HepG2 (cell line): ENCODE results near the gene GRHL1.

Experiments used
- HNF4G ChIP-seq, 2 experiments: sonication (generic) in 1 of 2; formaldehyde crosslinking in 1 of 2; IDR thresholded peaks; 2 replicates each; pipeline versions ENCODE4 v1.4.0 to v1.6.1; 2011 to 2020; ENCODE audit warnings: borderline replicate concordance in 2 of 2, low read depth in 2 of 2, mild to moderate bottlenecking in 2 of 2, low read length in 1 of 2, missing genetic modification reagents in 1 of 2, moderate library complexity in 1 of 2
- SUZ12 ChIP-seq: fragments of 150-350 bp; IDR thresholded peaks from 2 replicates; pipeline ENCODE4 v1.6.1; 2014; ENCODE audit warnings: low read depth, low read length
- ZNF549 ChIP-seq: sonication (generic); formaldehyde crosslinking; IDR thresholded peaks from 2 replicates; pipeline ENCODE4 v1.5.0; 2020; ENCODE audit warnings: missing genetic modification reagents
- TF ChIP-seq, protein P1 (sequence below): IDR thresholded peaks from 2 replicates; pipeline ENCODE4 v1.6.1; 2012; ENCODE audit warnings: inconsistent platforms
- TF ChIP-seq, protein P2 (sequence below): fragments of 450-650 bp; IDR thresholded peaks from 2 replicates; pipeline ENCODE4 v1.6.1; 2016

DNA sequence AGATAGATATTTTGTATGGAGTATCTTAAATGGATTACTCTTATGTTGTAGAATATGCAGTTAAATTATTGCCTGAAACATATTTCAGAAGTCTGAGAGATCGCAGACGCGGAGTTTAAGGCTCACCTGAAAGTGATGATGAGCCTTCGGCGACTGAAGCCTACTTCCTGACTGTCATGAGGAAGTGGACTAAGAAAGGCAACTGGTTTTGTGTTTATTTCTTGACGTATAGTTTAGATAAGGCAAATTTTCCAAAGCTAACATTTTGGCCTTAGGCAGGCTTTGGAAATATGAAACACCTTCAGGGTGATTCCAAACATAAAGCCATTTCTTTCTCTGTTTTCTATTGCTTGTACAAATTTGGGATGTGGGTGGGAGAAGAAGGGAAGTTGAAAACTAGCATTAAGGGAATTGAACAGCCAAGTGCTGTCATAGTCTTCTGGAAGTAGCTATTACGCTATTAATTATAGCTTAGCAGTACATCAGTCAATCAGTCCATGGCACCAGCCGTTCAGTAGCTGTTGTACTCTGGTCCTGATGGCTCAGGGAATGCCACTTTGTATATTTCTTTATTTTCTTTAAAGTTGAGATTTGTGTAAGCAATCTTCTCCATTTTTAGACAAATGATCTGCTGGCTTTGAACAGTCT, 1.5 kb downstream of the GRHL1 start:
- TF ChIP-seq, protein P1, sequence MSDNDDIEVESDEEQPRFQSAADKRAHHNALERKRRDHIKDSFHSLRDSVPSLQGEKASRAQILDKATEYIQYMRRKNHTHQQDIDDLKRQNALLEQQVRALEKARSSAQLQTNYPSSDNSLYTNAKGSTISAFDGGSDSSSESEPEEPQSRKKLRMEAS = no peak
- TF ChIP-seq, protein P2, sequence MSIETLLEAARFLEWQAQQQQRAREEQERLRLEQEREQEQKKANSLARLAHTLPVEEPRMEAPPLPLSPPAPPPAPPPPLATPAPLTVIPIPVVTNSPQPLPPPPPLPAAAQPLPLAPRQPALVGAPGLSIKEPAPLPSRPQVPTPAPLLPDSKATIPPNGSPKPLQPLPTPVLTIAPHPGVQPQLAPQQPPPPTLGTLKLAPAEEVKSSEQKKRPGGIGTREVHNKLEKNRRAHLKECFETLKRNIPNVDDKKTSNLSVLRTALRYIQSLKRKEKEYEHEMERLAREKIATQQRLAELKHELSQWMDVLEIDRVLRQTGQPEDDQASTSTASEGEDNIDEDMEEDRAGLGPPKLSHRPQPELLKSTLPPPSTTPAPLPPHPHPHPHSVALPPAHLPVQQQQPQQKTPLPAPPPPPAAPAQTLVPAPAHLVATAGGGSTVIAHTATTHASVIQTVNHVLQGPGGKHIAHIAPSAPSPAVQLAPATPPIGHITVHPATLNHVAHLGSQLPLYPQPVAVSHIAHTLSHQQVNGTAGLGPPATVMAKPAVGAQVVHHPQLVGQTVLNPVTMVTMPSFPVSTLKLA = no peak
- TF ChIP-seq HNF4G (IDR thresholded peaks at IDR 0.05; ENCODE audit: borderline replicate concordance, low read depth, low read length) = no peak
- no peak for TF ChIP-seq HNF4G (CRISPR knock-in tag; IDR thresholded peaks at IDR 0.05; ENCODE audit: borderline replicate concordance, low read depth)
- TF ChIP-seq SUZ12 = no peak
- no peak for TF ChIP-seq ZNF549
